GM18873 (cell line): Measurements from ENCODE around the gene PET100.
"Not testable (repeated sequence)": the region's sequence is repeated elsewhere in the genome, so short reads cannot be mapped to it uniquely, and the experiment has no call there.

Source experiments
- ATAC-seq: cut with Tn5 transposase; IDR thresholded peaks from one replicate; pipeline ENCODE4 v1.9.1; 2021; ENCODE audit warnings: mild to moderate bottlenecking, moderate library complexity, moderate number of reproducible peaks; ENCODE audit not compliant: unreplicated experiment, low FRiP score

Gene PET100

DNA sequence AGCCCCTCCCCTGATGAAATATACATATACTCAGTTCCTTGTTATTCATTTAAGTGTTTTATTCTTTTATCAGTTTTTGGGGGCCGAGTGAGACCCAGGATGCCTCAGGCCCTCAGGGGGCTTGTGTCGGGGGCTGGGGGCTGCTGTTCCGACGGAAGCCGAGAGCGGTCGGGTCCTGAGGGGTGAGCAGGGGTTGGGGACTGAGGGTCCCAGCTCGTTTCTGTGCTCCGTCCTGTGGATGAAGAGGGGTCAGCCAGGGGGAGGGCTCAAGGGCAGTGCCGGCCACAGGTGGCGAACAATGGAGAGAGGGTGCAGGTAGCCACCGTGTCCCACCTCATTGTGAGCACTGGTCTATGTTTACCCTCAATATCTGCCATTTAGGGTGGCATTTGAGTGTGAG lies 2.0 kb downstream of the PET100 start:
- no peak for ATAC-seq

DNA sequence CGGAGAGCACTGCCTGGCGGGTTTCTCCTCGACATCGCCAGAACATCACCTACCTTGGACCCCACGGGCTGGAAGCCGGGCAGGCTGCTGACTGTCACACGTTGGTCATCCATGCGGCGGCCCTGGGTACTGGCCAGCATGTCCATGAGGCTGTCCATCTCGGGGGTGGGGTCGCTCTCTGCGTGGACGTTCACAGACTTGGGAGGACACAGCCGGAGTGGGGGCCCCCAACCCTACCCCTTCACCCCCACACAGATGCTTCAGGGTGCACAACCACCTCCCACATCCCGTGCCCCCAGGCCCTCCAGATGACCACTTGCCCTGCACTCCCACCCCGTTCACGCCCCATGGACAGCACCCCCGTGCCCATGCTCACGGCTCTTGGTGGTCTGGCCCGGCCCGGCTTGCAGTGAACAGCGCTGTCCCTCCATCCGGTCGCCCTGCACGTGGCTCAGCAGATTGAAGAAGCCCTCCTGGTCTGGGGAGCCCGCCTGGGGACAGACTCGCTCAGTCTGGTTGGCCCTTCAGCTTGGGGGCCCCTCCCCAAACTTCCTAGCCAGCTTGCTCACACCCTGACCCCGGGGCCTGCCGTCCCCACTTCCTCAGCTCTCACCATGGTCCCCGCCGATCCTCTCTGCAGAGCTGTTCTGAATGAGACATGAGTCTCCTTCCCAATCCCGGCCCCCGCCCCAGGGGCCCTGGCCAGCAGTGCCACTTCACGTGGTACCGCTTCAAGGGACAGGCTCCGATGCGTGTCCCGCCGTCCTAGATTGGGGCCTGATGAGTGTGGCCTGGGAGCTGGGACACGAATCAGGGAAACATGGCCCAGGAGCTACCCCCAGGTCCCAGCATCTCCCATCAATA lies 3.0 kb downstream of the PET100 start:
- no peak for ATAC-seq

DNA sequence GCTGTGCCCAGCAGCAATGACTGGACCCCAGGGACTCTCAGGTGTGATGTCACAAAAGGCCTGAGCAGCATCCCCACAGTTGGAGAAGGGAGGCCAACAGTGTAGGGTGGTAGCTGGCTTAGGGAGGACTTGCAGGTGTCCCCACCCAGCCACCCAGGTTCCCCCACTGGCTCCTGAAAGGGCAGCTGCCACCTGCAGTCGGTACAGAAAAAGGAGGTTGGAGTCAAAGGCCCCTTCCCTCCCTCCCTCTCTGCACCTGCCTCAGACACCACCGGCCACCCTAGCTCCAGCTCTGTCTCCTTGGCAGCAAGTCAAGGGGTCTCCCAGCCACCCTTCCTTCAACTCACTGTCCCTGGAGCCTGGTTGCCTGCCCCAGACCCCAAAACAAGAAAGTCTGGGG lies 4.1 kb downstream of the PET100 start, which contains the start of gene PCP2:
TSS of gene PCP2 (minus strand) at position 22 of the 400 bp plus-strand sequence. CDS start 262 bp downstream, outside the sequence.
- ATAC-seq: no peak

DNA sequence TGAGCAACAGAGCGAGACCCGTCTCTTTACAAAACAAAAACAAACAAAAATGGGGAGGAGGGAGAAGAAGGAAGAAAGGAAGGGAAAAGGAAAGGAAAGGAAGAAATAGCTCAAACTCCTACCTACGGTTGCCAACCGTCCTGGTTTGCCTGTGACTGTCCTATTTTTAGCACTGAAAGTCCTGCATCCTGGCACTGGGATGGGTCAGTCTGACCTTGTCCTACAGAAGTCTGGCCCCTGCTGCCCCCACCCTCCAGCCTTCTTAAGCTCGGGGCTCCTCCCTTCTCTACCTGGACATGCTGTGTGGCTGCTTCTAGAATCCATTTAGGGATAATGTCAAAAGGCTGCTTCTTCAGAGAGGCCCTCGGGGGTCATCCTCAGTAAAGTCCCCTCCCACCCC lies 6.1 kb downstream of the PET100 start:
- ATAC-seq: no peak

DNA sequence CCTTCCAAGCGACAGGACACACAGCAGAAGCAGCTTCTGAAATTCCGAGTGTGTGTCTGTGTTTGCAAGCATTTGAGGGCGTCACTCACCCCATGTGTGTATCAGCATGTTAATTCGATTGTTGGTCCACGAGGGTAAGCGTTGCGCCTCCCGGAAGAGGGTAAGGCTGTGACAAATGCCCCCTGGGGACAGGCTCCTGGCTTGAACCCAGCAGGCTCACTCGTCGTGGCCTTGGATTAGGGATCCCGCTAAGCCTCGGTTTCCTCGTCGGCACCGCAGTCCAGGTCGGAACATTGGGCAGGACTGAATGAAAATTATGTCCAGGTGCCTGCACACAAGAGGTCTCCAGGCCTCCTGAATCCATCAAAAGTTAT lies 6.7 kb downstream of the PET100 start:
- ATAC-seq: no peak

DNA sequence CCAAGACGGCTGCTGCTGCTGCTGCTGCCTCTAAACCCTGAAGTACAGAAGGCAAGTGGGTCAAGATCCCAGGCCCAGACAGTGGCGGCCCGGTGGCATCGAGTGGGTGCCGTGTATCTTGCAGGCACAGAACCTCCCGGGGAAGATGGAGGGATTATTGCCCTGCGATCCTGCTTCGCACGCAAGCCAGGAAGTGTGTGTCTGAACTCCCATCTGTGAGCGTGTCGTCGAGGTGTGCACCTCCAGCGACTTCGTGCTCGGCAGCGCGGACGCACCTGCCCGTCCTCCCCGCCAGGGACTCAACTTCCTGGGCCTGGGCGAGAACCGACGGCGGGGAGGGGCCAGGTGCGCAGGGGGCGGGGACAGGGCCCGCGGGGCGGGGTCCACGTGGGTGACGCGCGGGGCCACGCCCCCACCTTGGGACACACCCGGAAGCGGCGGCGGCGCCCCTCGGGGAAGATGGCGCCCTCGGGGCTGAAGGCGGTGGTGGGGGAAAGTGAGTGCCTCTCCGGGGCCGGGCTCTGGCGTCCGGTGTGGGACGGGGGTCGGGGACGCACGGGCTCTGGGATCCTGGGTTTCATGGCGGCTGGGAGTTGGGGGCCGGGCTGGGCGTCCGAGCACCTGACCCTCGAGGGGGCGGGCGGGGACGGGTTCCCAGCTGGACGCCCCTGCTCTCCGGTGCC lies 7.2 kb downstream of the PET100 start, which contains the start of gene STXBP2:
TSS of gene STXBP2 (plus strand) at position 420 of the 683 bp plus-strand sequence. CDS start at position 460, 40 bp downstream.
- no peak for ATAC-seq

DNA sequence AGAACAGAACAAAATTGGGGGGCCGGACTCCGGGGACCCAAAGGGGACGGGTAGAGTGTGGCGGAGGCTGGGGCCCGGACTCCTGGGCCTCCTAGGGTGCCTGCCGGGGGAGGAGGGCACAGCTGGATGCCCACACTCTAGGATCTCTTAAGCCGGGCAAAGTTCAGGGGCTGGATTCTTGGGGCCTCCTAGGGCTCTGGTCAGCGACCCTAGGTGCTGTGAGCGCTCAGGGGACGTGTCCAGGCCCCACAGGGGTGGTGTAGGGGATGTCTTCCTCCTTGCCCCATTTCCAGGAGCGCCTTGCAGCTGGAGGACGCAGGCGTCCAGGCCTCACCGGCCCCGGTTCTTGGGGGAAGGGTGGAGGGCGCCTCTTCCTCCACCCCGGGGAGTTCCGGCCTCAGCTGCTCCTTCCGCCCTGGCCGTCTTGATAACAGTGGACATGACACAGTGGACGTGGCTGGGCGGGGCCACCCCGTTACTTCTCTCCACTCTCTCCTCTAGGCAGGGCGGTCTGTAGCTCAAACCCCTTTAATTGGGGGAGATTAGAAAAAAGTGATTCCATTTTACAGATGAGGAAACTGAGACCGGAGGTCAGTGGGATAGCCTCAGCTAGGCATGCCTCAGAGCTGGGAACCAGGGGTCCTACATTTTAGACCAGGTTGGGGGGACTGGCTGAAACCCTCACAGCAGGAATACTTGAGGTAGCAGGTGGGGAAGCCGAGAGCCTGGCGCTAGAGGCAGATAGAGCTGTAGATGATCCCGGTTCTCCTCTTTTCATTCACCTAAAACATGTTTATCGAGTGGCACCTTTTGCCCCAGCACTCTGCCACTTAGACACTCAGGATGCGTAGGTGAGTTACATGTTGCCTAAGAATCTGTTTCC lies 8.0 kb downstream of the PET100 start:
- no peak for ATAC-seq

DNA sequence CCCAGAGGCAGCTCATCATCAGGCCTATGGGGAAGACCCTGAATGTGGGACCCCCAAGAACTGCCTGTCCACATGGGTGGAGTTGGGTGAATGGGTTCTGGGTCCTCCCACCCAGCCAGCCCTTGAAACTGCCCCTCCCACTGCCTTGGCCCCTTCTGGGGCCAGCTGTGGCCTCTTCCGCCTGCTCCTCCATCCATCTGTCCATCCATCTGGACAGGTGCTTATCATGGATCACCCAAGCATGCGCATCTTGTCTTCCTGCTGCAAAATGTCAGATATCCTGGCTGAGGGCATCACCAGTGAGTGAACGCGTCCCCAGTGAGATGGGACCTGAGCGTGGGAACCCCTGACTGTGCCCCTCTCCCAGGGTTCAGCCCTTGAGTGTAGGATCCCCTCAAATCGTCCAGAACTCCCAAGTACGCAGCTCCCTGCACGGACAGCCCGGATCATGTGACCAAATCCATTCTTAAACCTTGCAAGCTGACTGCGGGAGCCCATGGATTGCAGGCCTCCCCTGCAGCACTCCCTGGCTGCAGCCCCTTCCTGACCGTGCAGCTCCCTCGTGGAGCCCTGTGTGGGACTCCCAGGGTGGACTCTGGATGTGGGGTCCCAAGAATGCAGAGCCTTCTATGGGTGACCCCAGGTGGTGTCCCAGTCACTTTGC lies 9.3 kb downstream of the PET100 start:
- no peak for ATAC-seq

DNA sequence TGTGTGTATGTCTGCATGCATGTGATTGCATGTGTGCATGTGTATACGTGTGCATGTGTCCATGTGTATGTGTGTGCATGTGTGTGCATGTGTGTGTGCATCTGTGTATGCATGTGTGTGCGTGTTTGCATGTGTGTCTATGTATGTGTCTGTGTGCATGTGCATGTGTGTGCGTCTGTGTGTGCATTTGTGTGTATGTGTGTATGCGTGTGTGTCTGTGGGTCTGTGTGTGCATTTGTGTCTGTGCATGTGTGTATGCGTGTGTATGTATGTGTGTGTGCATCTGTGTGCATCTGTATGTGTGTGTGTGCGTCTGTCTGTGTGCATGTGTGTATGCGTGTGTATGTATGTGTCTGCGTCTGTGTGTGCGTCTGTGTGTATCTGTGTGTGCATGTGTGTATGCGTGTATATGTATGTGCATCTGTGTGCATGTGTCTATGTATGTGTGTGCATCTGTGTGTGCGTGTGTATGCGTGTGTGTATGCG lies 10.3 kb downstream of the PET100 start:
- no peak for ATAC-seq

DNA sequence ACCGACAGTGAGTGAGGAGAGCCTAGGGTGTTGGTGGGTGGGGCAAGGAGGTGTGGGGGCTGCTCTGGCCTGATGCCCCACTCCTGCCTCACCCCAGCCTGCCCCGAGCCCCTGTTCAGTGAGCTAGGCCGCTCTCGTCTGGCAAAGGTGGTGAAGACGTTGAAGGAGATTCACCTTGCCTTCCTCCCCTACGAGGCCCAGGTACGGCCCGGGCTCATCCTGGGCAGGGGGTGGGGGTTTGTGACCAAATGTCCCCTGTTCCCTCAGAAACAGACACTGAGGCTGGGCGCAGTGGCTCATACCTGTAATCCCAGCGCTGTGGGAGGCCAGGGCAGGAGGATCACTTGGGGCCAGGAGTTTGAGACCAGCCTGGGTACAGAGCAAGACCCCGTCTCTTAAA lies 11.2 kb downstream of the PET100 start:
- ATAC-seq: no peak

DNA sequence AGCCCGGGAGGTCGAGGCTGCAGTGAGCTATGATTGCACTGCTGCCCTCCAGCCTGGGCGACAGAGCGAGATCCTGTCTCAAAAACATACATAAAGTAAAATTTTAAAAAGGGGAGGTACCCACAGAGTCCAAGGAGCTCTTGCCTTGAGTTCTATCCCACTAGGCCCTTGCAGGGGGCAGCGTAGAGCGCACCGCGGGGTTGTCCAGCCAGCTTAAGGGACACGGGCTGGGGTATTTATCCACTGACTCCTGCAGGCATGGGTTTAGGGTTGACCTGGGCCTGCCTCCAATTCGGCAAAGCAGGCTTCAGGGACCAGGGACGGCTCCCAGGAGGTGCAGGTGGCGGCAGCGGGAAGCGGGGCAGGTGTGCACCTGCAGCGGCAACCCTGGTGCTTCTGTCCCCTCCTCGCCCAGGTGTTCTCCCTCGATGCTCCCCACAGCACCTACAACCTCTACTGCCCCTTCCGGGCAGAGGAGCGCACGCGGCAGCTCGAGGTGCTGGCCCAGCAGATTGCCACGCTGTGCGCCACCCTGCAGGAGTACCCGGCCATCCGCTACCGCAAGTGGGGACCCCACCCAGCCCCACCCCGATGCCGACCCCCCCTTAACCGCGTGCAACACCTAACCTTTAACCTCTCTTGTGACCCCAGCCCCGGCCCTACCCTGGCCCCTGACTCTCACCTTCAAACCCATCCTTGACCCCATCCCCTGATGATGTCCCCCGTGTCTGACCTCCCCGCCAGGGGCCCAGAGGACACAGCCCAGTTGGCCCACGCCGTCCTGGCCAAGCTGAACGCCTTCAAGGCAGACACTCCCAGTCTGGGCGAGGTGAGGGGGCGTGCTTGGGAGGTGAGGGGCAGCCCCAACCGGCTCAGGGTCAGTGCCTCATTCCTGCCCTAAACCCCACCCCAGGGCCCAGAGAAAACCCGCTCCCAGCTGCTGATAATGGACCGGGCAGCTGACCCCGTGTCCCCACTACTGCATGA lies 12.0 kb downstream of the PET100 start:
- ATAC-seq: no peak

DNA sequence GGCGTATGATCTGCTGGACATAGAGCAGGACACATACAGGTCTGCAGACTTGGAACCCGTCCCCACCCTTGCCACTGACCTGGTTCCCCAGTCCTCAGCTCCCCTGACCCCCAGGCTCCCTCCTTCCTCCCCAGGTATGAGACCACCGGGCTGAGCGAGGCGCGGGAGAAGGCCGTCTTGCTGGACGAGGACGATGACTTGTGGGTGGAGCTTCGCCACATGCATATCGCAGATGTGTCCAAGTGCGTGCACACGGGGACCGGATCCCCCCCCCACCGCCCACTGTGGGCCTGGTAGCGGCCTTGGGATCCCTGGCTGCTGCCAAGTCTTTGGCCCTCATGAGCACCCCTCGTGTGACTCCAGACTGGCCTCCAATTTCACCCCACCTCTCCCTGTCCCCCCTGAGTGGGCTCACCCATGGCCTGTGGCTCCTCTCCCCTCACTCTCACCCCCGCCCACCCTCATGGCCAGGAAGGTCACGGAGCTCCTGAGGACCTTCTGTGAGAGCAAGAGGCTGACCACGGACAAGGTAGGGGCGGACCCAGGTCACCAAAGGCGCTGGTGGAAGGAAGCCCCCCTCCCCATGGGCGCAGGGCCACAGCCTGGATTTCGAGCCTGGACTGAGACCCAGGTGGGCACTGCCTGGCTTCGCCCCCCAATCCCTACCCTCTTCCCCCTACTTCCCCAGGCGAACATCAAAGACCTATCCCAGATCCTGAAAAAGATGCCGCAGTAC lies 12.9 kb downstream of the PET100 start:
- no peak for ATAC-seq

DNA sequence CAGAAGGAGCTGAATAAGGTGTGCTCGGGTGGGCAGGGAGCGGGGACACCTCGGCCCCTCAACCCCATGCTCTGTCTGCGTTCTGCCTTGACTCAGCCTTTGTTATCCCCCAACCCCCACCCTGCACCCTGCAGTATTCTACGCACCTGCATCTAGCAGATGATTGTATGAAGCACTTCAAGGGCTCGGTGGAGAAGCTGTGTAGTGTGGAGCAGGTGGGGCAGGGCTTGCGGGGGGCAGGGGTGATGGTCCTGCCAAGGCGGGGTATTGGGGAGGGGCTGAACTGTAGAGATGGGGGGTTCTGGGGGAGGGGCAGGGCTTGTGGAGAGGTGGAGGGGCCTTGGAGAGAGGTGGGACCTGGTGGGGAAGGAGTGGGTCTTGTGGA lies 13.4 kb downstream of the PET100 start:
- ATAC-seq: no peak

DNA sequence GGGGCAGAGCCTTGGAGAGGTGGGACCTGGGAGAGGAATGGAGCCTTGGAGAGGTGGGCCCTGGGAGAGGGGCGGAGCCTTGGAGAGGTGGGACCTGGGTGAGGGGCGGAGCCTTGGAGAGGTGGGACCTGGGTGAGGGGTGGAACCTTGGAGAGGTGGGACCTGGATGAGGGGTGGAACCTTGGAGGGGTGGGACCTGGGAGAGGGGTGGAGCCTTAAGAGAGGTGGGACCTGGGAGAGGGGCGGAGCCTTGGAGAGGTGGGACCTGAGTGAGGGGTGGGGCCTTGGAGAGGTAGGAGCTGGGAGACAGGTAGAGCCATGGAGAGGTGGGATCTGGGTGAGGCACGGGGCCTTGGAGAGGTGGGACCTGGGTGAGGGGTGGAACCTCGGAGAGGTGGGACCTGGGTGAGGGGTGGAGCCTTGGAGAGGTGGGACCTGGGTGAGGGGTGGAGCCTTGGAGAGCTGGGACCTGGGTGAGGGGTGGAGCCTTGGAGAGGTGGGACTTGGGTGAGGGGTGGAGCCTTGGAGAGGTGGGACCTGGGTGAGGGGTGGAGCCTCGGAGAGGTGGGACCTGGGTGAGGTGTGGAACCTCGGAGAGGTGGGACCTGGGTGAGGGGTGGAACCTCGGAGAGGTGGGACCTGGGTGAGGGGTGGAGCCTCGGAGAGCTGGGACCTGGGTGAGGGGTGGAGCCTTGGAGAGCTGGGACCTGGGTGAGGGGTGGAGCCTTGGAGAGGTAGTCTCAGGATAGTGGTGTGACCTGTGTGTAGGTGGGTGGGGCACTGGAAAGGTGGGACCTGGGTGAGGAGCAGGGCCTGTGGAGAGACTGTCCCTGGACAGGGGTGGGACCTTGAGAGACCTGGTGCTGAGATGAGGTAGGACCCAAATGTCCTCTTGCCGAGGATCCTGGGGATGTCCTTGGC lies 14.3 kb downstream of the PET100 start:
- ATAC-seq: not testable (repeated sequence)

DNA sequence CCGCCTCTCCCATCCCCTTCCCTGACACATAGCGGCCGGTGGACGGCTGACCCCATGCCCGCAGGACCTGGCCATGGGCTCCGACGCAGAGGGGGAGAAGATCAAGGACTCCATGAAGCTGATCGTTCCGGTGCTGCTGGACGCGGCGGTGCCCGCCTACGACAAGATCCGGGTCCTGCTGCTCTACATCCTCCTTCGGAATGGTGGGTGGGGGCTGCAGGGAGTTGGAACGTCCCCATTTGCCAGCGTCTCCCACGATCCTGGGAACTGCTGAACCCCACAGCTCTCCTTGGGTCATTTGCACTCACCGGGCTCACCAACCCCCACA lies 14.9 kb downstream of the PET100 start:
- no peak for ATAC-seq

DNA sequence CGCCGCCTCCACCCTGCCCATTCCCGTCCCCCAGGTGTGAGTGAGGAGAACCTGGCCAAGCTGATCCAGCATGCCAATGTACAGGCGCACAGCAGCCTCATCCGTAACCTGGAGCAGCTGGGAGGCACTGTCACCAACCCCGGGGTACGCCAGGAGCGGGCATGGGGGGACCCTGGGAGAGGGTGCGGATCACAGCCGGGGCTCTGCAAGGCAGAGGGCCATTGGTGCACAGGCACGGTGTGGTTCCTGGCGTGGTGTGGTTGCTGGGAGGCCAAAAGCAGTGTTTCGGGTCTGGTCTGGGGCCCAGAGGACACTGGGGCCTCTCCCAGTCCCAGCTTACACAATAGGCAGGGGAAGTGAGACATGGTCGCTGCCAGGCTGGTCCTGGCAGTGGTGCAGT lies 15.6 kb downstream of the PET100 start:
- ATAC-seq: no peak

DNA sequence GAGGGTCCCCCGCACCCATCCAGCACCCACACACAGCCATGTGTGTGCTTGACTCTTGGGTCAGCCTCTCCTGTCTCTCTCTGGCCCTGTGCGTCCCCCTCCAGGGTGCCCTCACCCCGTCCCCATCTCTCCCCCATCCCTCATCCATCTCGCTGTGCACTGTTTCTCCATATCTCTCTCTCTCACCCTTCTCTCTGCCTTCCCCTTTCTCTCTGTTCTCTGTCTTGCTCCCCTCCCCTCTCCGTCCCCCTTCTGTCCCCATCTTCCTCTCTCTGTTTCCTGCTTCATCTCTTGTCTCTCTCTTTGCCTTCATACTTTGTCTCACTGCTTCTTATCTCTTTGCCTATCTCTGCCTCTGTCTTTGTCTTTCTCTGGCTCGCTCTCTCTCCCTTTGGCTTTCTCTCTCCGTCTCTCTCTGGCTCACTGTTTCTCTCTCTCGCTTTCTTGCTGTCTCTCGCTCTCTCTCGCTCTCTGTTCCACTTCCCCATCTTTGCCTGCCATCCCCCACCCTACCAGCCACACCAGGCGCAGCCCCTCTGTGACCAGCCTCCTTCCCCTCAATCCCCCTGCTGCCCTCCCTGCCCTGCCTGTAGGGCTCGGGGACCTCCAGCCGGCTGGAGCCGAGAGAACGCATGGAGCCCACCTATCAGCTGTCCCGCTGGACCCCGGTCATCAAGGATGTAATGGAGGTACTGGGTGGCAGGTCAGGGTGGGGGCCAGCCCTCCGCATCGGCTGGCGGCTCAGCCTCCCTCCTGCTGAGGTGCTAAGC lies 16.2 kb downstream of the PET100 start:
- no peak for ATAC-seq
